PC-3 (cell line): ENCODE measurements around the gene PCDH1. TPM values are rescaled to one million over a fixed set of nuclear protein-coding genes. Genes with fewer than 3 reads are reported as not detected.

Experiments
- ATAC-seq: fragments of 200-7000 bp; cut with Tn5 transposase; 2 replicates; pipeline ENCODE4 v1.9.1; 2020; ENCODE audit warnings: mild to moderate bottlenecking, moderate library complexity
- BruUV-seq: library from RNA; stranded (reverse); fragments of 400-500 nt; replicated peaks from 2 replicates; lab custom pipeline; 2021; lab: Mats Ljungman, UMichigan
- CTCF ChIA-PET: fragments of 300-600 bp; sonication (Branson Sonifier 250); formaldehyde crosslinking; loops from one replicate; lab custom pipeline; 2022; ENCODE audit warnings: antibody characterized with exemption; lab: Charles Lee
- POLR2A ChIA-PET: fragments of 300-600 bp; sonication (Branson Sonifier 250); formaldehyde crosslinking; loops from one replicate; lab custom pipeline; 2022; ENCODE audit warnings: antibody characterized with exemption; ENCODE audit not compliant: unreplicated experiment; lab: Charles Lee
- DNase-seq: peaks from one replicate; pipeline ENCODE4 v3.0.0-alpha.2; 2015
- H2AFZ ChIP-seq: fragments of 300-600 bp; sonication (generic); 2 replicates; pipeline ENCODE4 v1.6.0; 2016; ENCODE audit warnings: antibody characterized with exemption, low read length
- H3F3A ChIP-seq: fragments of 300-600 bp; sonication (generic); one replicate; pipeline ENCODE4 v1.6.0; 2017; ENCODE audit warnings: antibody characterized with exemption, low read length, control low read depth, mild to moderate bottlenecking; ENCODE audit not compliant: unreplicated experiment
- H3K27ac ChIP-seq: fragments of 300-600 bp; sonication (generic); 2 replicates; pipeline ENCODE4 v1.5.1; 2016; ENCODE audit warnings: mild to moderate bottlenecking, low read length
- H3K27me3 ChIP-seq: fragments of 300-600 bp; sonication (generic); 2 replicates; pipeline ENCODE4 v1.6.1; 2016; ENCODE audit warnings: low read length, mixed read lengths
- H3K36me3 ChIP-seq: fragments of 300-600 bp; sonication (generic); 2 replicates; pipeline ENCODE4 v1.6.1; 2016; ENCODE audit warnings: low read depth, mixed run types, low read length, mixed read lengths
- H3K4me1 ChIP-seq: fragments of 300-600 bp; sonication (generic); 2 replicates; pipeline ENCODE4 v1.5.1; 2016; ENCODE audit warnings: low read length; ENCODE audit not compliant: insufficient read depth
- H3K4me2 ChIP-seq: fragments of 300-600 bp; sonication (generic); 2 replicates; pipeline ENCODE4 v1.6.0; 2016; ENCODE audit warnings: low read length
- H3K4me3 ChIP-seq: fragments of 300-600 bp; sonication (generic); 2 replicates; pipeline ENCODE4 v1.5.1; 2016; ENCODE audit warnings: mild to moderate bottlenecking, low read length, mixed read lengths
- H3K79me2 ChIP-seq: fragments of 300-600 bp; sonication (generic); 2 replicates; pipeline ENCODE4 v1.6.1; 2017; ENCODE audit warnings: low read length, mixed read lengths
- H3K9ac ChIP-seq: fragments of 300-600 bp; sonication (generic); 2 replicates; pipeline ENCODE4 v1.6.0; 2016; ENCODE audit warnings: mild to moderate bottlenecking, low read length
- H3K9me2 ChIP-seq: fragments of 300-600 bp; sonication (generic); replicated peaks from 2 replicates; pipeline ENCODE4 v1.6.1; 2016; ENCODE audit warnings: mixed run types, low read length, mixed read lengths
- H3K9me3 ChIP-seq: fragments of 300-600 bp; sonication (generic); 2 replicates; pipeline ENCODE4 v1.6.1; 2016; ENCODE audit warnings: low read length, mixed read lengths
- H4K20me1 ChIP-seq: fragments of 300-600 bp; sonication (generic); 2 replicates; pipeline ENCODE4 v1.6.1; 2016; ENCODE audit warnings: low read length, mixed read lengths
- CTCF ChIP-seq: fragments of 300-600 bp; sonication (generic); conservative IDR thresholded peaks from 2 replicates; pipeline ENCODE4 v1.5.1; 2017; ENCODE audit warnings: antibody characterized with exemption, low read depth, mild to moderate bottlenecking, low read length
- EZH2 ChIP-seq: fragments of 300-600 bp; sonication (generic); IDR thresholded peaks from one replicate; pipeline ENCODE4 v1.6.1; 2017; ENCODE audit warnings: antibody characterized with exemption, mild to moderate bottlenecking, low read length; ENCODE audit not compliant: unreplicated experiment
- EZH2phosphoT487 ChIP-seq: fragments of 300-600 bp; sonication (generic); IDR thresholded peaks from 2 replicates; pipeline ENCODE4 v1.6.1; 2018; ENCODE audit warnings: mild to moderate bottlenecking, antibody characterized with exemption, low read length, borderline replicate concordance
- intact Hi-C: fragments of 100-400 bp; cut with micrococcal nuclease; formaldehyde crosslinking; loops from 2 replicates; pipeline ENCODE4 v1.9.0; 2023
- total RNA-seq: library from RNA; depleted of rRNA; stranded (reverse); fragments of >200 nt; gene quantifications from 2 replicates; pipeline ENCODE4 v1.2.3, GENCODE V29; 2014

Gene PCDH1
- total RNA-seq, 1 experiment from 2014 or later = 55.8 TPM

GRCh38 chr5:141817631-141818030 is 60.6 kb downstream of the PCDH1 start:
- H3K9me2 ChIP-seq = no peaks in the 10 kb centered on the region
- H3K4me3 ChIP-seq = no peak overlapping the region
- no peaks in the 10 kb centered on the region for H3F3A ChIP-seq
- DNase-seq (no peak), ATAC-seq (no peak)
- H3K9ac ChIP-seq = no peak overlapping the region
- H3K4me1 ChIP-seq = no peaks in the 10 kb centered on the region
- ChIA-PET POLR2A (no interaction called here), CTCF (no interaction called here)
- no peak overlapping the region for H2AFZ ChIP-seq
- no peaks in the 10 kb centered on the region for H3K79me2 ChIP-seq
- H3K27ac ChIP-seq = no peak overlapping the region
- intact Hi-C loops = loop anchor here (10.0 kb wide), 1 partner anchor 57 kb away; the partner anchor contains the start of gene PCDH1
- no peaks in the 10 kb centered on the region for H3K36me3 ChIP-seq
- H3K27me3 ChIP-seq = no peaks in the 10 kb centered on the region
- no peak for TF ChIP-seq EZH2
- no peak for TF ChIP-seq CTCF
- no peak for TF ChIP-seq EZH2phosphoT487
- H3K4me2 ChIP-seq = no peak overlapping the region
- H4K20me1 ChIP-seq = no peaks in the 10 kb centered on the region
- H3K9me3 ChIP-seq = no peaks in the 10 kb centered on the region
- no TSS peak for BruUV-seq

GRCh38 chr5:141816598-141817399 is 61.4 kb downstream of the PCDH1 start:
- Histone ChIP-seq H3K79me2 (no peaks in the 10 kb centered on the region), H4K20me1 (no peaks in the 10 kb centered on the region), H3K27me3 (no peaks in the 10 kb centered on the region), H3K9ac (no peak overlapping the region), H3K27ac (no peak overlapping the region), H3K4me1 (no peaks in the 10 kb centered on the region), H3K4me2 (no peak overlapping the region), H3K9me2 (no peaks in the 10 kb centered on the region), H3K4me3 (no peak overlapping the region), H3F3A (no peaks in the 10 kb centered on the region), H2AFZ (no peak overlapping the region), H3K36me3 (no peaks in the 10 kb centered on the region), H3K9me3 (no peaks in the 10 kb centered on the region)
- ChIA-PET POLR2A (interaction anchor here (0.7 kb wide), 1 partner anchor 11 kb away, joined by 3 read pairs; no protein-coding TSS in a partner anchor), CTCF (no interaction called here)
- ATAC-seq (no peak), DNase-seq (no peak)
- no TSS peak for BruUV-seq
- TF ChIP-seq EZH2 (no peak), CTCF (no peak), EZH2phosphoT487 (no peak)
- intact Hi-C loops = loop anchor here (10.0 kb wide), 1 partner anchor 58 kb away; the partner anchor contains the start of gene PCDH1

GRCh38 chr5:141815796-141816180 is 62.4 kb downstream of the PCDH1 start:
- Histone ChIP-seq H4K20me1 (no peaks in the 10 kb centered on the region), H2AFZ (no peak overlapping the region), H3K4me1 (no peaks in the 10 kb centered on the region), H3K36me3 (no peaks in the 10 kb centered on the region), H3K27ac (no peak overlapping the region), H3K9me3 (no peaks in the 10 kb centered on the region), H3K79me2 (no peaks in the 10 kb centered on the region), H3F3A (no peaks in the 10 kb centered on the region), H3K27me3 (no peaks in the 10 kb centered on the region), H3K4me3 (no peak overlapping the region), H3K9ac (no peak overlapping the region), H3K9me2 (no peaks in the 10 kb centered on the region), H3K4me2 (no peak overlapping the region)
- DNase-seq (no peak), ATAC-seq (no peak)
- BruUV-seq = no TSS peak
- CTCF ChIA-PET = interaction anchor here (0.6 kb wide), 1 partner anchor 95 kb away, joined by 4 read pairs; no protein-coding TSS in a partner anchor
- intact Hi-C loops = loop anchor here (10.0 kb wide), 1 partner anchor 59 kb away; the partner anchor contains the start of gene PCDH1
- TF ChIP-seq CTCF = no peak
- no peak for TF ChIP-seq EZH2phosphoT487
- TF ChIP-seq EZH2 = no peak
- POLR2A ChIA-PET = no interaction called here
